Ureter (tissue), 1 donor: ENCODE data around the gene LEKR1. TPM values are rescaled to one million over a fixed set of nuclear protein-coding genes. Genes with fewer than 3 reads are reported as not detected.

Experiments
- DNase-seq: peaks from one replicate; pipeline ENCODE4 v3.0.0-alpha.2; 2020; ENCODE audit warnings: low spot score
- total RNA-seq: library from RNA; stranded (reverse); gene quantifications from one replicate; pipeline ENCODE4 v1.2.4, GENCODE V29; 2023
- donor health status: DM: yes; HTN: yes; CAD: no.

The LEKR1 gene
- total RNA-seq, 1 donor from 2014 or later: 3.5 TPM

DNA sequence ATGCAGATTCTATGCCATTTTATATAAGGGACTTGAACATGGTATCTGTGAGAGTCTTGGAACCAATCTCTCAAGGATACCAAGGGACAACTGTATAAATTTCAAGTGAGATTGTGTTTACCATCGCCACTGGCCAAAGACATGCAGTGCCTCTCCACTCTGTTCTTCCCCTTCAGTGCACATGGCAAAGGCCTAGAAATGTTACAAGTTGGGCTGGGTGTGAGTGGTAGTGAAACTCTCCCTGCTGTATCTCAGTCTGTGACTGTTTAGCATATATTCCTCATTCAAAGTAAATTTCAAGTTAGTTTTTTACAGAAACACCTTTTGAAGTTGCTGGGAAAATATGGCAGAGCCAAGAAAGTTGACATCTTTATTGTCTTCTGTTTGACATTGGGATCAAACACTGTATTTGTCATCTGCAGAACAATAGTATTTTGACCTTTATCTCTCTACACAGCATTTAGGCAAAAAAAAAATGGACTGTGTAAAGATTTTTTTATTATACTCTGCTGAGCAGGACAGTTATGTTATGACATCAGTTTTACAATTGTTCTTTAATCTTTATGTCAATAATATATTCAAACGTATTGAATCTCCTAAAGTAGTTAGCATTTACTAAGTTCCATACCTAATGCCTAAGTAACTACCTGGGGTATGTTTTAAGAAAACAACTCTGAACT, 232.4 kb downstream of the LEKR1 start:
- DNase-seq: no peak

DNA sequence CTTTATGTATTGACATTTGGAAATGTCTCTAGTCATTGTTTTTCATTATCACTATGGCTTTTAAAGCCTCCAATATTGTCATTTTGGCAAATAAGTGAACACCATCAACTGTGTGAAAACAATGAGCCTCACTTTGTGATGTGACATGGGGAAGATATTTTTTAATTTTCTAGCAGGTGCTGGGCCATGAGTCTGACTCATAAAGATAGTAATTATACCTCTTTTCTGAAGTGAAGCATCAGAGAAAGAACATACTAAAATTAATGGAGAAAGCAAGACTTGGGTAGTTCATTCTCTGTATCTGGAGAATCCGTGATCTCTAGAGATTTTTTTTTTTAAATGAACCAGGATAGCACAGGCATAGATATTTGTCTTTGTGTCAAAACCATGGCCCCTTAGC, 233.0 kb downstream of the LEKR1 start:
- no peak for DNase-seq

DNA sequence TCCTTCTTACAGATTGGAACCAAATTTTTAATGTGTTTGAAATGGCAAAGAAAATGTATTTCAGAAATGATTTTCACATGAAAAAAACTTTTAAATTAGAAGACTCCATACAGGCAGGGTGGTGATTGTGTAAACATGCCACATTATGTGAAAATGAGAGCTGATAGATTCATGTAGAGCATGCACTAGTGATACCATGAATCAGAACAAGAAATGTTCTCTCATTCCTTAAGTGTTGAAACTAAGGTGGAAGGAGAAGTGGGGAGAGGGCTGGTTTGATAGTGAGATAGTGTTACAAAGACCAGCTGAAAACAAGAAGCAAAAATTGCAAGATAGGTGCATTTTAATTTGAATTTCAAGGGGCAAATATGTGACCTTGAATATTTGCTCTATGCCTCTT, 233.5 kb downstream of the LEKR1 start:
- no peak for DNase-seq

DNA sequence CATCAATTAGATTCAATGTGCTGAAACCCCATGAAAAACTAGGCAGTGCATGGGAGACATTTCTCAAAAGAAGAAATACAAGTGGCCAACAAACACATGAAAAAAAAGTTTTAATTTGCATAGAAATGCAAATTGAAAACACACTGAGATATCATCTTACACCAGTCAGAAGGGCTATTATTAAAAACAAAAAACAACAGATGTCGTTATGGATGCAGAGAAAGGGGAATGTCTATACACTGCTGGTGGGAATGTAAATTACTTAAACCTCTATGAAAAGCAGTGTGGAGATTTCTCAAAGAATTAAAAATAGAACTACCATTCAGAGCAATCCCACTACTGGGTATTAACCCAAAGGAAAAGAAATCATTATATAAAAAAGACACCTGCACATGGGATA, 235.1 kb downstream of the LEKR1 start:
- no peak for DNase-seq

DNA sequence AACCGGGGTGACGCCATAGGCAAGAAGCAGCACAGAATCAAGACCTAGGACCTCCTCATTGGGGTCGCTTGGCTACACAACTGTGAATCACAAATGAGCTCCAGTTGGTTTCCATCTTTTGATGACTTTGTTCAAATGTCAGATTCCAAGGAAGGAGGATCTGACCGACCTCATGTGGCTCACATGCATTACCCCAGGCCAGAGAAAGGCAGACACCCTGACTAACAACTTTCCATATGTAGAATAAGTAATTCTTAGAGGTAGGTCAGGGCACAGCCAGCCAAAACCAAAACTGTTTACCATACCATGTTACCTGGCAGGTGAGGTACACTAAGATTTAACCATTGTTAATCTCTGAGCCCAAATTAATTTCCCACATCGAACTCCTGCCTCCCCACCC, 237.3 kb downstream of the LEKR1 start:
- no peak for DNase-seq

DNA sequence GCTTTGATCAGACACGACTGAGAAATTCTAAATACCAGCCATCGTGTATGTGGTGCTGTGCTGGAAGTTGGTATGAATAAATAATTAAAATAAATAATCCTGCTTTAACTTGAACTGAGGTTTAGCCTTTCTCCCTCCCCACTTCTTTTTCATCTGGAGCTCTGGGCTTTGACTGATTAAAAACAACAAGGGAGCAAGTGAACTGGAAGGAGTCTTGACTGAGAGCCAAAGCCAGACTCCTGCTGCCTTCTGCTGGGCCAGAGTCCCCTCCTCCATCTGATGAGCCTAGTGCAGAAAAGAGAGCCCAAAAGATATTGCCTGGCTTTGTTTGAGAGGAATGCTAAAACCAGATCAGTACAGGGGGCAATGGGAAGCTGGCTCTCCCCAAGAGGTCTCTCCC, 237.8 kb downstream of the LEKR1 start:
- DNase-seq: no peak

DNA sequence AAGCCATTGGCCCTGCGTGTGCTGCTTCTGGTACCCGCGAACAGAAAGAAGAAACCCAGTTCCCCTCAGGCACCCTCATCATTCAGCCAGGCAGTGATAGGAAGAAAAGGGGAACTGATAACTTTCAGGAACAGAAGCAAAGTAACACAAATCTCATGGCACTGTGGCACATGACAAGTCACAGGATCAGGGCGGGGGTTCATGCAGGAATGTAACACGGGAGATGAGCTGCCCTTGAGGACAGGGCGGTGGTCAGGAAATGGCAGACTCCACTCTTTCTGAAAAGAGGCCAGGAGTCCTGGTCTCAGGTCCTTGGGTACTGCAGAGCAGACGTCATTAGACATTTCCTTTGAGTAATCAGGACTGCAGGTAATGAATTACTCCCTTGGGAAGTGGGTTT, 238.2 kb downstream of the LEKR1 start:
- no peak for DNase-seq

DNA sequence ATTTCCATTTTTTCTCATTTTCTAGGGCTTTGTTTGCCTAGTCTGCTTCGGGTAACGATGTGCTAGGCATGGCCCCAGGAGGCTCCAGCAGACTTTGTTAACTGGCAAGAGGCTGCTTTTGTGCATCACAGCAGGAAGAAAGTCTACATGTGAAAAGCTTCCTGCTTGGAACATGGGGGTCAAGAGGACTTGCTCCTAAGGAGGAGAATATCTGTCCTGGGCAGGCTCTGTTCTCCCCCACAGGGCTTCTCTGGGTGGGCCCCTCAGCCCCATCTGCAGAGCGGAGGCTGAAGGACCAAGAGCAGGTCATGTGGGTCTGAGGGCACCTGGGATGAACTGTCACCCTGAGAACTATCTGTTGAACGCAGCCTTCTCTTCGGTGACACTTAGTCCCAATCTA, 239.0 kb downstream of the LEKR1 start:
- DNase-seq: no peak

DNA sequence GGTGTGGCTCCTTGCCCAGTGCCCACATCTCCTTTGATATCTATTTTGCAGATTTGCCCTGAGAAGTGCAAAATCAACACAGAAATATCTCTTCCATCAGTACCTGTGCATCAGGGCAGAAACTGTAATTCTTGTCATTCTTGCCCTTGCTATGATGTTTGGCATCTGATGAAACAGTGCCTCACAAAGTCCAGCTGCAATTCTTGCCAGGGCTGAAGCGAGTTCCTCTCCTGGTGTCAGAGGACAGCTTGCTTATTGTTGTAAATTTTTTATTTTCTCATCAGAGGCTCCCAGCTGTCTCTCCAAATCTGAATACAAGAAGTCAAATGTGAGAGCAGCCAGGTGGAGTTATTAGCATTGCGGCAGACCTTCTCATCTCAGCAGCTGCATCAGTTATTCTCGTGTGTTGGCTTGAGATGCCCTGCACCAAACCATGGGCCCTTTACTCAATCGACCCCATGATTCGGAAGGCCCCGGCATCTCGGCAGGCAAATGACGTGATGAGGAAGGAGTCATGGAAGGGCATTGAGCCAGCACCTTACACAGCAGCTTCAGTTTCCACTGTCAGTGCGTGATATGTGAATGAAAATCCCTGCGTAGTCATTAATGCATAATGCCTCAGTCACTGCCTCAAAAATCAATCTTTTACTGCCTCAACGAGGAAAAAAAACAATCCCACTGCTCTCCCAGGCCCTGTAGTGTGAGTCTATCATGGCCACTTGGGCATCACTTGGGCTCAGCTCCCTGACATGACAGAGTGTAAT, 240.4 kb downstream of the LEKR1 start:
- no peak for DNase-seq

DNA sequence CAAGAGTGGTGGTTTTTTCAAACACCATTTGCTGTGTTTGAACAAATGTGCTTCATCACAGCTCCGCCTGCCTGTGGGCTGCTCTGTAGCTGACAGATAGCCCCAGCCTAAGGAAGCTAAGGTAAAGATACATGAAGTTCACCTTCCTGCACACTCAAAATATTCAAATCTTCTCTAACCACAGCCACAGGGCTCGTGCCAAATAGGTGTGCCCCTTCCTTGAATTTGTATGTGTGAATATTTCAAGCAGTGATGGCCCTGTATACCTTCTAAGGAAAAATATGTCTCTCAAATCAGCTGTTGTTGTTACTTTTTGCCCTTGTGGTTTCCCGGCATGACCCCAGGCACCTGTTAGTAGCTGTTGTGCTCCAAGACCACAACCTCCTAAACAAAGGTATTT, 241.0 kb downstream of the LEKR1 start:
- DNase-seq: no peak

DNA sequence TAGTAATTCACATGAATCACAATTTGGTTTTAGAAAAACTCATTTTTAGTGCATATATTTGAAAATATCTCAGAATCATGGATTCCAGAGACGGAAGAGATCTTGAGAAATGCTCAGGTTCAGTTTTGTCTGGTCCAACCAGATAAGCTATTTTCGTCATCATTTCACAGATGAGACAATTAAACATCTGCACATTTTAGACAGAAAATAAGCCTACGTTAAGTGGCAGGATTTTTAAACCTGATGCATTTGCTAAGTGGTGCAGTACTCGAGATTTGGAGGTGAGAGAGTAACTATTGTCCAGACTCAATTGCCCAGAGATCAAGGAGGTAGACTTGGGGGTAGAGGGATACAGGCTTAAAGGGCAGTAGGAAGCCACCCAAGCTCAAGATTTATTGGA, 243.3 kb downstream of the LEKR1 start:
- no peak for DNase-seq

DNA sequence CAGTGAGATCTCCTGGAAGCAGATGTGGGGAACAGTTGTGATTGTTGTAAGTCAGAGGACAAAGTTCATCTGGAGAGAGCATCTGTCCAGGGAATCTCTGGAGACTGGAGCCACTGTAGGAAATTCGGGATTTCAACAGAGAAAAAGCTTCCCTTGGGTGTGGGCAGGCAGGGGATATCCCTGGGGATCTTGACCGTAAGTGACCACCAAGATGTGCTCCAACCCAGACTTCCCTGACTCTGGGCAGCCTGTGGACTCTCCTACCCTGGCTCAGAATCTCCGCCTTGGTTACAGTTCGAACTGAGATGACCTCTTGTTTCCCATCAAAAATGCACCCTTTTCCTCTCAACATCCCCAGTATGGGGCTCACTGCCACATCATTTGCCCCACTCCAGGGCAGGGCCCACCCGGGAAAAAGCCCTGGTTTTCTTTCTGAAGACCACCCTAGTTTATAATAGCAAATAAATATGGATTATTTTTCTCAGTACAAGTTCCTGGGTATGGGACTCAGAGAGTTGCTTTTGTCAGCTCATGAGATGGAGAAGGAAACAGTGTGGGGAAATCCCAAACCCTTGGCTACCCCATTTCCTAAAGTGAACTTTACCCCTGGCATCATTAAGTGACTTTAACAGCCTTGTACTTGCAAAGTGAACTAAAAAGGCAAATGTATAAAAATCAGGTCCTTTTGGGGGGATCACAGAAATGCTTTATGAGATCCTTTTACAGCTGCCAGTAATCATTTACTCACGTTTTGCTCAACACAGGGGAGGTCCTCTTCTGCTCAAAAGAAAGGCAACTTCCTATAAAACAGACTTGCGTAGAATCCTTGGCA, 243.9 kb downstream of the LEKR1 start:
- no peak for DNase-seq

DNA sequence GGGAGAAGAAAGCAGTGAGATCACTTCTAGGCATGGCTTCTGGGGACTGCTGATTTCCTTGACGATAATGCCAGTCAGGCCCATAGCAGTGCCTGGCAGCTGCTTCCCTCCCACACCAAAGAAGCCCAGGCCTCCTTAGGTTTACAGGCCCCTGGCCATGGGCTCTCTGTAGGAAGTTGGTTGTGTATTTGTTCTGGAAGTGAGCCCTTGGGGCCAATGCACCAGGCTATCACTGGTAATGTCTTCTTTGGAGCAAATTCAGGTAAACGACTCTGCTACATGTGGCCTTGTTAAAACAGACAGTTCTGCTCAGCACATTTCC, 244.5 kb downstream of the LEKR1 start:
- no peak for DNase-seq

DNA sequence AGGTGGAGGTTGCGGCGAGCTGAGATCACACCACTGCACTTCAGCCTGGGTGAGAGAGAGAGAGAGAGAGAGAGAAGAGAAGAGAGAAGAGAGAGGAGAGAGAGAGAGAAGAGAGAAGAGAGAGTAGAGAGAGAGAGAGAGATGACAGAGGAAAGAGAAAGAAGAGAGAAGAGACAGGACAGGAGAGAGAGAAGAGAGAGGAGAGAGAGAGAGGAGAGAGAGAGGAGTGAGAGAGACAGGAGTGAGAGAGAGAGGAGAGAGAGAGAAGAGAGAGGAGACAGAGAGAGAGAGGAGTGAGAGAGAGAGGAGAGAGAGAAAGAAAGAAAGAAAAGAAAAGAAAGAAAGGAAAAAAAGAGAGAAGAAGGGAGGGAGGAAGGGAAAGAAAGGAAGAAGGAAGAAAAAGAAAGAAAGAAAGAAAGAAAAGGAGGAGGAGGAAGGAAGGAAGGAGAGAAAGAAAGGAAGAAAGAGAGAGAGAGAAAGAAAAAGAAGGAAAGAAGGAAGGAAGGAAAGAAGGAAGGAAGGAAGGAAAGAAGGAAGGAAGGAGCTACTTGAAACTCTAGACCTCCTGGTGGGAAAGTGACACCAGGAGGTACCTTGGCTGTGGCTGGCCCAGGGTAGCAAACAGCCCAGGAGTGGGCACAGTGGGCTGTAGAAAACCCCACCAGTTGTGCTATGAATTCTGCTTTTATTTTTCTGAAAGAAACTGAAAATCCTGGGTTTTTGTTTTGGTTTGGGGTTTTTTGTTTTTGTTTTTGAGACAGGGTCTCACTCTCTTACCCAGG, 245.8 kb downstream of the LEKR1 start:
- no peak for DNase-seq

DNA sequence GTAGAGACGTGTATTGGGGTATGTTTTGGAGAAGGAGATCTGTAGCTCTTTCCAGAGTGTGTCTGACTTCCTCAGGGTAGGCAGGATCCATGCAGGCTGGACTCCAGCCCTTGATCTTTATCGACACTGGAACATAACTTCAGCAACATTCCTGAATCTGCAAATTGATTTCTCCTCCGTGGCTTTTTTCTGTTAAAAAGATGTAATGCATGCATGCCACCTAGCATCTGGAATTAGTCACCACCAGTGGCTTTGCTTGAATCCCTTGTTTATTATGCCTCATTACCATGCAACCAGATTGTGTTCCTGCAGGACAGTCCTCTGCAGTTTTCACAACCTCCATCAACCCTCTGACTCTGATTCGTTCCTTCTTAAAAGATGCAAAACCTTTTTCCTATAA, 247.7 kb downstream of the LEKR1 start:
- DNase-seq: no peak

DNA sequence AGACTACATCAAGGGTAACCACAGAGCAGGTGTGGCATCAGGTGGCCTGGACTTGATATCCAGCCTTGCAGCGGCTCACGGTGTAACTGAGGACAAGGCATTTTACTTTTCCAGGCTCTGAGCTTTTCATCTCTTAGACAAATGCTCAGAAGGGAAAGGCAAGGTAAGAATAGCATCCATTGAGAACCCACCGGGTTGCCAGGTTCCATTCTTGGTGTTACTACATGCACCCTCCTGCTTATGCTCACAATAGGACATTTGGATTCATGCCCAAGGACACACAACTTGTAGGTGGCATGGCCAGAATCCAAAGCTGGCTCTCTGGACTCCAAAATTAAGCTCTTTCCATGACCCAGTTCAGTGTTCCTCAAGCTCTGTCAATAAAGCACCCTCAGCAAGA, 248.3 kb downstream of the LEKR1 start:
- DNase-seq: no peak

DNA sequence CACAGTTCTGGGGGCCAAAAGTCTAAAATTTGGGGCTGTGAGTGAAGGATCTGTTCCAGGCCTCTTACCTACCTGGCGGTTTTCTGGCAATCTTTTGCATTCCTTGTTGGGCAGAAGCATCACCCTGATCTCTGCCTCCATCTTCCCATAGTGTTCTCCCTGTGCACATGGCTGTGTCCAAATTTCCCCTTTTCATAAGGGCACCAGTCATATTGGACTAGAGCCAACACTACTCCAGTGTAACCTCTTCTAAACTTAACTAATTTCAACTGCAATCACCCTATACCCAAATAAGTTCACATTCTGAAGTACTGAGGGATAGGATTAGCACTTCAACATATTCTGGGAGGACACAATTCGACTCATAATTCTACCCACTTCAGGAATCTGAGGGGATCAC, 248.8 kb downstream of the LEKR1 start:
- no peak for DNase-seq

DNA sequence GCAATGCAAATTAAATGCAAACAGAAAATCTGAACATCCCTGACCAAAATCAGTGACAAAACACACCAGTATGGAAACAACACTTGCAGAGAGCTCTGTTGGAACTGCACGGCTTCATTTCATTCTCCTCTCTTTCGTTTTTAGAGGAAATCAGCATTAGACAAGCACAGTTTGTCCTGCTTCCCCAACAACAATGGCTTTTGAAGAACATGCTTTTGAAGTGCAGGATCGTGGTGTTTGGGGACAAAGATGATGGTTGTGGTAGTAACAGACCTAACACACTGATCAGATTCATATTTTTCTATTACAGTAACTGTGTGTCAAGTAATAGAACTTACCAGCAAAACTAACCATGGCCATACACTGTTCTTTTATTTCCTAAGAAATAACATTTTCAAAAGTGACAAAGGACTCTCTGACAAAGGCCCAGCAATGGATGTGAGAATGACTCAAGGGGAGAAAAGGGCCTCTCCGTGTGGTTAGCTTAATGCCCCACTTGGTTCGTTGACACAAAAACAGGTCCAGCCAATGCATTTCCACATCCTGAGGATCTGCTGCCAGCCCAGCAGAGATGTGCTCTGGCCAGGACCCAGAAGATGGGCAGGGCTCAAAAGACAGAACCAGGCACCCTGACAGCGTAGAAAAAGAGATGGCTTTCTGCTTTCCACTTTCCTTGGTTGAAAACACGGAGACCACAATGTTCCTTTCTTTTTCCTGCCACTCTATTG, 249.7 kb downstream of the LEKR1 start:
- DNase-seq: no peak

DNA sequence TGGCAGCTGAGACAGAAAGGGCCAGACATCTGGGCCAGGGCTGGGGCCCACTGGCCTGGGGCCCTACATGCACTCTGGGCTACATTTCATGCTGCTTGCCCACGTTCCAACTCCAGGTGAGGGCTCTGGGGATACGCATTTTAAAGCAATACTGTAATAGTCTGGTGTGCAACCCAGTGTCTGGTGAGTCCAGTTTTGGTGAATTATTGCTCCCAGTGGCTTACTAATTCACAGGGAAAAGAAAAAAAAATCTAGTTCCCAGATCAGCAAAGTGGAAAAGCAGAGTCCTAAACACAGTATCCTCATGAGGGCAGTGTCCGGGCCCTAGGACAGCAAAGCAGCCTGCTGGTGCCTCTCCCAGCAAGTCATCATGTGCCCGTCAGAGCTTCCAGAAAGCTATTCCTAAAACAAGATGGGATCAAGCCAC, 251.4 kb downstream of the LEKR1 start:
- no peak for DNase-seq

DNA sequence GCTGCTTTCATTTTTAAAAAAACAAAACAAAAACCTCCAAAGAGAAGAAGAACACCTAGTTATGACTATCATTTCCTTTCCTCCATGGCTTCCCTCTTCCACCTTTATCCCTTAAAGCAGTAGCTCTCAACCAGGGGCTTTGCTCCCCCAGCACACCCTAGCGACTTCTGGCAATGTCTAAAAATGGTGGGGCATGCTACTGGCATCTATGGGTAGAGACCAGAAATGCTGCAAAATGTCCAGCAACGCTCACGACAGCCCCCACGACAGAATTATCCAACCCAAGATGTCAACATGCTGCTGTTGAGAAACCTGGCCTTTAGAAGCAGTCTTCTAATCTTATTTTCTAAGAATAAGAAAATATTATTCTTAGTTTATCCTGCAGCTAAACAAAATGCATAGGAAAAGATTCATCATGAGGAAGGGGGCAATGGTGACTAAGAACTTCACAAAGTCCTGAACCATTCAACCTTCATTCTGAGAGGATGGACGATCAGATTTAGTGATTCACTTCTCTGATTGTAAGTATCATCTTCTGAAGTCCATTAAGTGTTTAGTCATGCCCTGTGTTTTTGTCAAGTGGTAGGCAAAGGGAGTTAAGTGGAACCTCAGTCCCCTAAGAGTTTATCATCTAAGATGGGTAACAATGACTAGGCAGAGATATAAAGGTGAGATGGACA, 252.1 kb downstream of the LEKR1 start:
- no peak for DNase-seq

DNA sequence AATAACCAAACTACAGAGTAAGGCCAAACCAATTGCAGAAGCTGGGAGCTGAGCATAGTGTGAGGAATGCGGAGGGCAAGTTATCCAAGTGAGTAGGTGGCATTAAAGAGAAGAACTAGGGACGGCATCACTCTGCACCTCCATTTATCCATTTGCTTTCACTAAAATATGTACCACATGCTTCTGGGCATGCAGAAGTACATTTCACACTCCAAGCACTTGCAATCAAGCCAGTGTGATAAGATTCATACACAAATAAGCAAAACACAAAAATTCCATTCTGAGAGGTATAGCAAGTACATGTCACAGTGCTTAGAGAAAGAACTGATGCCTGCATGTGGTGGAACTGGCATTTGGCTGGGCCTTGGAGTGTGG, 252.6 kb downstream of the LEKR1 start:
- no peak for DNase-seq
